BLaER1 treated with 17β-estradiol and CSF1 and Interleukin-3, amounts not matched to agents 10 nM and 100 nM (cell line): Measurements from ENCODE around the gene SLC7A8.

Source experiments
- H3K27ac ChIP-seq, 11 experiments: shearing (Covaris generic); formaldehyde crosslinking; 2 replicates each; pipeline ENCODE4 v1.8.1; 2022
- H3K27me3 ChIP-seq, 11 experiments: shearing (Covaris generic); formaldehyde crosslinking; 2 replicates each; pipeline ENCODE4 v1.8.1; 2022
- H3K36me3 ChIP-seq, 11 experiments: shearing (Covaris generic); formaldehyde crosslinking; 2 replicates each; pipeline ENCODE4 v1.8.1; 2022
- H3K4me1 ChIP-seq, 10 experiments: shearing (Covaris generic); formaldehyde crosslinking; 2 replicates each; pipeline ENCODE4 v1.8.1; 2022
- H3K4me2 ChIP-seq, 11 experiments: shearing (Covaris generic); formaldehyde crosslinking; 2 replicates each; pipeline ENCODE4 v1.8.1; 2022
- H3K4me3 ChIP-seq, 10 experiments: shearing (Covaris generic); formaldehyde crosslinking; 2 replicates each; pipeline ENCODE4 v1.8.1; 2022
- H3K9ac ChIP-seq, 11 experiments: shearing (Covaris generic); formaldehyde crosslinking; 2 replicates each; pipeline ENCODE4 v1.8.1; 2022
- H3K9me3 ChIP-seq, 11 experiments: shearing (Covaris generic); formaldehyde crosslinking; replicated peaks in 1 of 11; 2 replicates each; pipeline ENCODE4 v1.8.1; 2022
- H4K20me1 ChIP-seq, 11 experiments: shearing (Covaris generic); formaldehyde crosslinking; 2 replicates each; pipeline ENCODE4 v1.8.1; 2022
- Cebpa-rat ChIP-seq, 11 experiments: shearing (Covaris generic); IDR thresholded peaks; 2 replicates each; pipeline ENCODE4 v1.8.1; 2022

Gene SLC7A8

DNA sequence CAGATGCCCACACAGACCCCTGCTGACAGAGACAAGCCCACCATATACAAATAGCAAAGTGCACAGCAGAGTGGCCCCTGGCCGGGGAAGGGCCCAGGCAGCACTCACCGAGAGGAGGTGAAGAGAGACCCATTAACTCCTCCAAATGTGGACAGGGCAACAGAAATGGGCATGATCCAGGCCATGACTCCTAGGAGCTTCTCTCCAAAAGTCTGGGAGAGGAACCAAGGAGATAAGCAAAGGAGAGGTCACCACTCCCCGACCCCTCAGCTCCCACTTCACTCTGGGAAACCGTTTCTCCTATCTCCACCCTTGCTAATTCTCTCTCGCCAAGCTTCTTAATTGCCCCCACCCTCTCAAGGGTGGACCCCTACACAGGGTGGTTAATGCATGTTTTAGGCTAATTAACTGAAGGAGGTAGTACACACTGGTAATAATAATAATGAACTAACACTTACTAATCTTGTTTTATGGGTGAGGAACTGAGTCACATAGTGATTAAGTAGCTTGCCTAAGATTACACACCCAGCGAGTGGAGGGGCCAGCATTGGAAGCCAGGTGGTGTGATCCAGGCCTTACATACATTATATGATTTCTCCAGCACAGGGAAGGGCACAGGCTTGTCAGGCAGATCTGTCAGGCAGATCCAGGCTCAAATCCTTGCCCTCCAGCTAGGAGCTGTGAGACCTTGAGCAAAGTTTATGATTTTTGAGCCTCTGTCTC lies 45.5 kb downstream of the SLC7A8 start:
- H3K4me1 ChIP-seq: peaks cover 0 to 14% (median 2%) of the 10 kb centered on the region in 10 experiments; a peak in 7 of 20 replicates
- H3K4me2 ChIP-seq: no peak overlapping the region
- no peaks in the 10 kb centered on the region for H4K20me1 ChIP-seq
- H3K27ac ChIP-seq: no peak overlapping the region
- H3K27me3 ChIP-seq: no peaks in the 10 kb centered on the region
- H3K9ac ChIP-seq: no peak overlapping the region
- H3K36me3 ChIP-seq: peaks cover 0 to 94% (median 0%) of the 10 kb centered on the region in 11 experiments; a peak in 5 of 22 replicates
- H3K9me3 ChIP-seq: no peaks in the 10 kb centered on the region
- no peak for TF ChIP-seq Cebpa-rat (IDR thresholded peaks at IDR 0.05)
- no peak overlapping the region for H3K4me3 ChIP-seq

GRCh38 chr14:23137192-23137812 lies 46.2 kb downstream of the SLC7A8 start:
- Histone ChIP-seq H3K36me3 (peaks cover 0 to 93% (median 0%) of the 10 kb centered on the region in 11 experiments; a peak in 5 of 22 replicates), H3K27ac (no peak overlapping the region)

DNA sequence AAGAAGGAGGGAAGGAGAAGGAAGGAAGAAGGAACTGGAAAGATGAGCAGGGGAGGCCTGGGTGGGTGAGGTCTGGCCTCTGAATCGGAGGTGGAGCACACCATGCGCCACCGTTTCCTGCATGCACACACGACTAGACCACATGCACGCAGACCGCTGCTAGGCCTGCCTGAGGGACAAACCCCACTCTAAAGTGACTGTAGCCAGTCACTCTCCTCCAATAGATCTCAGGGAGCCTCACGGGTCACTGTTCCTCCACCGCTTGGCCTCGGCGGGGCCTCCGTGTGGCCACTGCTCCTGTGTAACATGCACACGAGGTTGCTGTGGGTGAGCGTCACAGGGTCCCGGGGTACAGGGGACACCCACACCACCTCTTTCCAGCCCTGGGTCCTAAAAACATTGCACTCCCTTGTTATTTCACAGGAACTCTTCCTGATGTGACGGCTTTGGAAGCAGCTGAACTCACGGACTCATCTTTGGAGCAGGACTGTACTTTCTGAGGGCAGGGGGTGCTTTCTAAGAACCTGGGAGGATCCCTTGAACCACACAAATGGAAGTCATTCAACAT lies 46.8 kb downstream of the SLC7A8 start:
- no peak overlapping the region for H3K27ac ChIP-seq
- H3K4me3 ChIP-seq: no peak overlapping the region
- no peaks in the 10 kb centered on the region for H3K27me3 ChIP-seq
- H3K9ac ChIP-seq: 0 out of 22 replicates have a peak overlapping the region, but pooled peaks of 1 of the 11 experiments have one; percentile 4
- H3K4me2 ChIP-seq: no peak overlapping the region
- no peaks in the 10 kb centered on the region for H4K20me1 ChIP-seq
- no peak for TF ChIP-seq Cebpa-rat (IDR thresholded peaks at IDR 0.05)
- H3K4me1 ChIP-seq: peaks cover under 1 to 11% (median 6%) of the 10 kb centered on the region in 10 experiments; a peak in 18 of 20 replicates
- peaks cover 0 to 91% (median 0%) of the 10 kb centered on the region in 11 experiments; a peak in 5 of 22 replicates for H3K36me3 ChIP-seq
- H3K9me3 ChIP-seq: no peaks in the 10 kb centered on the region

More at GRCh38 chr14:23137192-23137812, 46.2 kb downstream of the SLC7A8 start:
- Histone ChIP-seq H3K27me3 (no peaks in the 10 kb centered on the region), H3K9ac (0 out of 22 replicates have a peak overlapping the region, but pooled peaks of 1 of the 11 experiments have one; percentile 4), H3K9me3 (no peaks in the 10 kb centered on the region), H4K20me1 (no peaks in the 10 kb centered on the region), H3K4me2 (no peak overlapping the region), H3K4me3 (no peak overlapping the region), H3K4me1 (peaks cover 0 to 9% (median 5%) of the 10 kb centered on the region in 10 experiments; a peak in 7 of 20 replicates)
- TF ChIP-seq Cebpa-rat (IDR thresholded peaks at IDR 0.05): no peak

- no peak for TF ChIP-seq Cebpa-rat (IDR thresholded peaks at IDR 0.05)
- no peak overlapping the region for H3K4me3 ChIP-seq
- no peak overlapping the region for H3K9ac ChIP-seq
- H3K36me3 ChIP-seq: peaks cover 0 to 89% (median 0%) of the 10 kb centered on the region in 11 experiments; a peak in 5 of 22 replicates
- peak overlapping the region in 1 of 11 experiments; percentile 20; a peak in 1 of 22 replicates for H3K4me2 ChIP-seq
- no peak overlapping the region for H3K27ac ChIP-seq
- H3K9me3 ChIP-seq: peaks cover 0 to 10% (median 0%) of the 10 kb centered on the region in 11 experiments; a peak in 2 of 22 replicates
- peaks cover 34 to 47% (median 40%) of the 10 kb centered on the region in 10 experiments for H3K4me1 ChIP-seq
- no peaks in the 10 kb centered on the region for H3K27me3 ChIP-seq
- no peaks in the 10 kb centered on the region for H4K20me1 ChIP-seq
Measured at GRCh38 chr14:23132970-23133369, 50.5 kb downstream of the SLC7A8 start.

GRCh38 chr14:23131482-23131881 lies 52.0 kb downstream of the SLC7A8 start:
- Histone ChIP-seq H3K4me1 (peaks cover 34 to 48% (median 42%) of the 10 kb centered on the region in 10 experiments), H3K9ac (peak overlapping the region in 3 of 11 experiments; percentile 21 to 40 (median 27); a peak in 3 of 22 replicates), H3K9me3 (peaks cover 0 to 10% (median 0%) of the 10 kb centered on the region in 11 experiments; a peak in 2 of 22 replicates), H3K27ac (peak overlapping the region in 4 of 11 experiments; percentile 35 to 50 (median 38); a peak in 7 of 22 replicates), H3K36me3 (peaks cover 0 to 89% (median 0%) of the 10 kb centered on the region in 11 experiments; a peak in 5 of 22 replicates), H3K4me2 (peak overlapping the region; percentile 42 to 75 (median 66)), H3K27me3 (no peaks in the 10 kb centered on the region), H4K20me1 (no peaks in the 10 kb centered on the region), H3K4me3 (no peak overlapping the region)
- no peak for TF ChIP-seq Cebpa-rat (IDR thresholded peaks at IDR 0.05)

GRCh38 chr14:23130871-23131270 lies 52.6 kb downstream of the SLC7A8 start:
- H3K4me2 ChIP-seq: peak overlapping the region; percentile 42 to 75 (median 66)
- H4K20me1 ChIP-seq: no peaks in the 10 kb centered on the region
- H3K4me1 ChIP-seq: peaks cover 34 to 48% (median 42%) of the 10 kb centered on the region in 10 experiments
- peaks cover 0 to 10% (median 0%) of the 10 kb centered on the region in 11 experiments; a peak in 2 of 22 replicates for H3K9me3 ChIP-seq
- H3K4me3 ChIP-seq: no peak overlapping the region
- peak overlapping the region in 6 of 11 experiments; percentile 5 to 54 (median 38); a peak in 9 of 22 replicates for H3K27ac ChIP-seq
- no peaks in the 10 kb centered on the region for H3K27me3 ChIP-seq
- H3K9ac ChIP-seq: peak overlapping the region in 2 of 11 experiments; percentile 21 to 40; a peak in 2 of 22 replicates
- 0 out of 22 replicates have a peak, but pooled peaks of 2 of the 11 experiments have one; percentile 16 to 39 for TF ChIP-seq Cebpa-rat (IDR thresholded peaks at IDR 0.05)
- peaks cover 0 to 89% (median 0%) of the 10 kb centered on the region in 11 experiments; a peak in 5 of 22 replicates for H3K36me3 ChIP-seq

- no peak for TF ChIP-seq Cebpa-rat (IDR thresholded peaks at IDR 0.05)
- peaks cover 34 to 48% (median 42%) of the 10 kb centered on the region in 10 experiments for H3K4me1 ChIP-seq
- H3K36me3 ChIP-seq: peaks cover 0 to 85% (median 0%) of the 10 kb centered on the region in 11 experiments; a peak in 5 of 22 replicates
- no peaks in the 10 kb centered on the region for H4K20me1 ChIP-seq
- H3K27me3 ChIP-seq: no peaks in the 10 kb centered on the region
- peak overlapping the region; percentile 42 to 75 (median 66) for H3K4me2 ChIP-seq
- H3K27ac ChIP-seq: peak overlapping the region in 4 of 11 experiments; percentile 4 to 54 (median 21); a peak in 6 of 22 replicates
- H3K9me3 ChIP-seq: peaks cover 0 to 10% (median 0%) of the 10 kb centered on the region in 11 experiments; a peak in 2 of 22 replicates
- H3K9ac ChIP-seq: no peak overlapping the region
- H3K4me3 ChIP-seq: no peak overlapping the region
Measured at GRCh38 chr14:23129759-23130316, 53.6 kb downstream of the SLC7A8 start.
